ENCODE results near the gene RNF167.

RNF167 gene

GRCh38 chr17:4978726-4979125 lies 38.7 kb downstream of the RNF167 start:
- no peak for DNase-seq (ENCODE audit: insufficient read length)
- TF ChIP-seq POLR2AphosphoS5 (IDR thresholded peaks at IDR 0.05; ENCODE audit: low read depth, low read length) (no peak), POLR2A (IDR thresholded peaks at IDR 0.05; ENCODE audit: low read depth, low read length) (no peak), TAF1 (IDR thresholded peaks at IDR 0.05; ENCODE audit: borderline replicate concordance, low read depth, low read length) (no peak)
- FAIRE-seq: no peak

DNA sequence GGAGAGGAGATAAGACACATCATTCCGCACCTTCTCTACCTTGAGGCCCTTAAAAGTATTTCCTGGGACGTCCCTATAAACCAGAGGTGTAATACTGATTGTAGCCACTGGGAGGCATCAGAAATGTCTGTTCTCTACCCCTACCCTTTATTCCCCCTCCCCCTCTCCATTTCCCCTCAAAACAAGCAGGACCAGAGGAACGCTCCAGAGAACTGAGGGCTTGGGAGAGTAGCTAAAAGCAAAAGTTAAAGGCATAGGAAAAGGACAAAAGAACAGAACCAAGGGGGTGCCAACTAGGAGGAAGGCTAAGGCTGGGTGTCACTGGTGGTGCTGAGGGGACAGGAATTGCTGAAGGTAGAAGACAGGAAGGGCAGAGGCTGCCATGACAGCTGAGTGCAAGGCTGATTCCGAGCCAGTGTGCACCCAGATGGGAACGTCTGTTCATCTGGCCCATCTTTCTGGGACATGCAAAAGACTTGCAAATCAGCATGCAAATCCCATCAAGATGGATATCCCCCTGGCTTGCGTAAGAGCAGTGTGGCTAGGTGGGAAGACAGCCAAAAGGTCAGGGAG lies 40.7 kb downstream of the RNF167 start:
- FAIRE-seq (peak; percentile 73), DNase-seq (ENCODE audit: insufficient read length) (peak; percentile 57)
- no peak for TF ChIP-seq POLR2AphosphoS5 (IDR thresholded peaks at IDR 0.05; ENCODE audit: low read depth, low read length)
- TF ChIP-seq TAF1 (IDR thresholded peaks at IDR 0.05; ENCODE audit: borderline replicate concordance, low read depth, low read length): no peak
- no peak for TF ChIP-seq POLR2A (IDR thresholded peaks at IDR 0.05; ENCODE audit: low read depth, low read length)

DNA sequence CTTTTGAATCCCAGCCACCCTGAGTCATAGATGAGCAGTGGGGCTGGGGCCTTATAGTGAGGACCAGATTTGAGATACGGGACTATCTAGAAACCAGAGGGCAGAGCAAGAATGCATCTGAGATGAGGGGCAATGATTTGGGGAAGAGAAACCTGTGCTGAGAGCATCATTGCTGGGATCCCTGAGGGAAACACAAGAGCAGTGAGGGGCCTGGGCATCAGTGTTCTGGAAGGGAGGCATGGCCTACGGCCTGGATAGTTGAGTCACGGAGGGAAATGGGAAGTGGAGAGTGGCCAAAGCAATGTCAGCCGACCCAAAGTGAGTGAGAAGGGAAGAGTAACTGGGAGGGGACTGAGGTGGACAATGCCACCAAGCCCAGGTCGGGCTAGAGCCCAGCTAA lies 42.2 kb downstream of the RNF167 start:
- FAIRE-seq (no peak), DNase-seq (ENCODE audit: insufficient read length) (no peak)
- no peak for TF ChIP-seq POLR2AphosphoS5 (IDR thresholded peaks at IDR 0.05; ENCODE audit: low read depth, low read length)
- no peak for TF ChIP-seq POLR2A (IDR thresholded peaks at IDR 0.05; ENCODE audit: low read depth, low read length)
- TF ChIP-seq TAF1 (IDR thresholded peaks at IDR 0.05; ENCODE audit: borderline replicate concordance, low read depth, low read length): no peak

DNA sequence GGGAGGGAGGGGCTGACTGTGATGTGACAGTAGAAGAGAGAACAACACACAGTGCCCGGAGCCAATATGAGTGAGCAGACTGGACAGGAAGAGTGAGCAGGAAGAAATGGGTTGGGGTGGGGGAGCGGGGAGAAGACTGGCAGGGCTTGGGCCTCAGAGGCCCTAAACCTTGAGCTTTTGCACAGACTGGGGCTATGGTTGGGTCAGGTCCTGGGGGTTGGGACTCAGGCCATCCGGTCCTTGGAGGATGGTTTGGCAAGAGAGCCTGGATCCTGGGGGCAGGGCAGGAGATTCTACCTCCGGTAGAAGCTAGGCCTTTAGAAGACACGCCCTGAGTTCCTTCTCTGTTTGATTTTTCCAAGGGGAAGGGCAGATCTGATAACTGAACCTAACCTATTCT lies 46.3 kb downstream of the RNF167 start:
- TF ChIP-seq POLR2A (IDR thresholded peaks at IDR 0.05; ENCODE audit: low read depth, low read length) (no peak), TAF1 (IDR thresholded peaks at IDR 0.05; ENCODE audit: borderline replicate concordance, low read depth, low read length) (no peak), POLR2AphosphoS5 (IDR thresholded peaks at IDR 0.05; ENCODE audit: low read depth, low read length) (no peak)
- DNase-seq (ENCODE audit: insufficient read length) (no peak), FAIRE-seq (no peak)

DNA sequence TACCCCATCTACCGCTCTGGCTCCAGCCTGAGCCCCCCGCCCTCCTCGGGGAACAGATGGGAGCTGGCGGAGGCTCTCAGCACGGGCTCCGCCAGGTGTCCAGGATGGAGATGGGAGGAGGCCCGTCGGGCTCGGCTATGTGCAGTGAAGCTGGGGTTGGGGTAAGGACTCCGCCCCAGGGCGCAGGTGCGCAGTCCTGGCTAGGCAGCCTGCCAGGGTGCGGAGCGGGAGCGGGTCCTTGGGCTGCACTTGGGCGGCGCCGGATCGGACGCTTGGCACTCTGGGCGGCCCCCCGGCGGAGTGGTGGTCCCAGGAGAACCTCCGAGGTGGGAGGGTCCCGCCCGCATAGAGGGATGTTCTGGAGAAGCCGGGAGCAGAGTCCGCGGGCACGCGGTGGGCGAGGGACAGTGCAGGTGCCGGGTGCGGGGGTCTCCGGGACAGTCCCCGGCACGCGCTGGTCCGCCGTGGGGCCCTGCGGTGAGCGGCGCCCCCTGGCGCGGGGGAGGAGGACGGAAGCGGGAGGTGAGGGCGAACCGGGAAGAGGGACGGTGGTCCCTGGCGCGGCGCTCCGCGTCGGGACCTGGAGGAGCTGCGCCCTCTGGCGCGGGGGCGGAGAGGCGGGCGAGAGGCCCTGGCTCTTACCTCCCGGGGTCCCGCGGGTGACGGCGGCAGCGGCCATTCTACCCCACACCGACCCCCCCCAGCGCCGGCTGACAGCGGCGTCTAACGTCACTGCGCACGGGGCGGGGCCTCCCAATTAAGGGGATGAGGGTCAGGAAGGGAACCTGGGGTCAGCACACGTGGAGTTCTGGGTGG lies 47.1 kb downstream of the RNF167 start, which contains the start of gene CAMTA2:
Gene CAMTA2, minus strand, starts transcription at position 725 of the 816 bp plus-strand sequence. CDS start 1,453 bp downstream, outside the sequence.
- TF ChIP-seq POLR2AphosphoS5 (IDR thresholded peaks at IDR 0.05; ENCODE audit: low read depth, low read length) (0 out of 2 replicates have a peak, but pooled peaks have one; percentile 31), POLR2A (IDR thresholded peaks at IDR 0.05; ENCODE audit: low read depth, low read length) (peak; percentile 52; the same call in 1 of the 2 replicates), TAF1 (IDR thresholded peaks at IDR 0.05; ENCODE audit: borderline replicate concordance, low read depth, low read length) (no peak)
- DNase-seq (ENCODE audit: insufficient read length) (peak; percentile 86), FAIRE-seq (peak; percentile 95)

DNA sequence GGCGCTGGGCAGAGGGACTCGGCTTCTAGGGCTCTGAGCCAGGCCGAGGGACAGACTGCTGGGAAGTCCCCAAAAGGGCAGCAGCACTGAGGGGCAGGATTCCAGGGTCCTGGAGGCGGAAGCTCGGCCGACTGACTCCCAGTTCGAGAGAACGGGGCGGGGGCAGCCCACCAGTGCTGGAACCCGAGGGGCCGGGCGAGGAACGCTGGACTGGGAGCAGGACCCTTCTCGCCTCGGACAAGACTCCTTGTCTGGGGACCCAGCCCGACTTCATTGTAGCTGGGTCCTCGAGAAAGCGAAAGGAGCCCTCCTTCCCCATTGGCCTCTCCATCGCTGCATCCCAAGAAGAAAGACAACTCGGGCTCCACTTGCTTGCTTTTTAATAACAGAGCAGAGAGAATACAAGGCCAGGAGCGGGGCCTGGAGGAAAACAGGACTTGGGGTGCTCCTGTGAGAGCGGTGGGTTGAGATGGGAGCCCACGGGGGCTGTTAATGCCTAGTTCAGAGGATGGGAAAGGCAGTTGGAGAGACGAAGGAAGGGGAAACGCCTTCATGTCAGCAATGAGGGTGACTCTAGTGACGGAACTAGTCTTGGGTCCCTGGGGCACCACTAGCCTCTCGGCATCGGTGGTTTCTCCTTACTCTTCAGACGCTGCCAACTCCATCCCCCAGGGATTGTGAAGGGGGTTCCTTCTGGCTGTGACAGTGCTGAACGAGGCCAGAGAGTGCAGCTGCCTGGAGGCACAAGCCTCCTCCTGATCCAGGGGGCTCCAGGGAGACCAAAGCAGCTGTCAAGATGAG lies 47.9 kb downstream of the RNF167 start:
- TF ChIP-seq TAF1 (IDR thresholded peaks at IDR 0.05; ENCODE audit: borderline replicate concordance, low read depth, low read length) (no peak), POLR2A (IDR thresholded peaks at IDR 0.05; ENCODE audit: low read depth, low read length) (no peak), POLR2AphosphoS5 (IDR thresholded peaks at IDR 0.05; ENCODE audit: low read depth, low read length) (no peak)
- DNase-seq (ENCODE audit: insufficient read length) (no peak), FAIRE-seq (peak; percentile 77)

- FAIRE-seq (no peak), DNase-seq (ENCODE audit: insufficient read length) (no peak)
- no peak for TF ChIP-seq POLR2AphosphoS5 (IDR thresholded peaks at IDR 0.05; ENCODE audit: low read depth, low read length)
- no peak for TF ChIP-seq POLR2A (IDR thresholded peaks at IDR 0.05; ENCODE audit: low read depth, low read length)
- TF ChIP-seq TAF1 (IDR thresholded peaks at IDR 0.05; ENCODE audit: borderline replicate concordance, low read depth, low read length): no peak
Observed at GRCh38 chr17:4994081-4994595, 54.1 kb downstream of the RNF167 start.

All from GM12892 (cell line).